CD4-positive, alpha-beta T cell treated with Interleukin-12 subunit alpha and Interleukin-12 subunit beta, for 1 hour (primary cell): ENCODE data around the gene PGM2.

Experiments
- DNase-seq: peaks from one replicate; pipeline ENCODE4 v3.0.0-alpha.2; 2020

The PGM2 gene

GRCh38 chr4:37865450-37865849 is 39.0 kb downstream of the PGM2 start:
- DNase-seq: no peak

DNA sequence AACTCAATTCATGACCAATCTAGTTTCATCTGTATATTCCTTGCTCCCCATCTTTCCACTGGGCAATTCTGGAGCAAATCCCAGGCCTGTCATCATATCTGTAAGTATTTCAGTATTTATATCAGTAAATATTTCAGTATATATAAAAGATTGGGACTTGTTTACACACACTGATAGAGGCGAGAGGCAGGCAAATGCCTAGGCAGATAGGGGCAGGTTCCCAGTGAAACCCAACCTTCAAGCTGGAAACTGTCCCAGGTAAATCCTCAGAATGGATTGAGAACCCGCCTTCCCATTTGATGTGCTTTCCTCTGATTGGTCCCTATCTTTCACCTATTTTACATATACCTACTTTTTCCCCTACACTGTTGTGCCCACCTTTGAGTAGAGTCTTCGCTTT is 40.6 kb downstream of the PGM2 start:
- DNase-seq: no peak

DNA sequence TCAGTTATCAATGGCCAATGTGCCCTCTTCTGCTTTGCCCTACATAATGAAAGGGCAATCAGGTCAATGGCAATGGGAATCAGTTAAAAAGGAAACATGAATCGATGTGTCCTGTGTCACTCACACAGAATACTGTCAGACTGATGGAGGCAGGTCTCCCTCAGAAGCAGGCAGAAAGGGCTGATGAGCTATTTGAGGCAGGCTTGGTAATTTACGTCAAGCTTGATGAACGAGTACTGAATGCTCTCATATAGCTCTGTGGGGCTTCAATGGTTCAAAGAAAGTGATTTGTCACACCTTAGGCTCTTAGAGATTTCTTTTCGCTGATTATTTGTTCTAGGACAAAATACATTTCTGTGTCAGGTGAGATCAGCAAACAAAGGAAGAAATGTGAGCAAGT is 41.8 kb downstream of the PGM2 start:
- DNase-seq: no peak

GRCh38 chr4:37872310-37872988 is 46.0 kb downstream of the PGM2 start:
- no peak for DNase-seq

DNA sequence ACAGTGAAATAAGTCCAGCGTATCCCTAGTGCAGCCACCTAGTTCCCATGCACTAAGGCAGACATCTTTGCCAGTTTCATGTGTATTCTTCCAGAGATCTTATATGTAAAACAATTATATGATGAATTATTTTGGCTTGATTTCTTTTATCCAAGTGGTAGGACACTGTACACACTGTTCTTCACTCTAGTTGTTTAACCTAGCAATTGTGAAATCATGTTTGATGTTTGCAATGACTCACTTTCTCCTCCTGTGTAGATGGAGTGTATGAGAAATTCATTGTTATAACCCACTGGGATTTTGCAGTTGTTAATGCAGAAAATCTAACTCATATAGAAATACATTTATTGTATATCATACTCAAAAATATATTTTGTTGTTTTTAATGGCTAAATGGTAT is 46.9 kb downstream of the PGM2 start:
- no peak for DNase-seq

GRCh38 chr4:37876156-37876555 is 49.7 kb downstream of the PGM2 start:
- DNase-seq: no peak

DNA sequence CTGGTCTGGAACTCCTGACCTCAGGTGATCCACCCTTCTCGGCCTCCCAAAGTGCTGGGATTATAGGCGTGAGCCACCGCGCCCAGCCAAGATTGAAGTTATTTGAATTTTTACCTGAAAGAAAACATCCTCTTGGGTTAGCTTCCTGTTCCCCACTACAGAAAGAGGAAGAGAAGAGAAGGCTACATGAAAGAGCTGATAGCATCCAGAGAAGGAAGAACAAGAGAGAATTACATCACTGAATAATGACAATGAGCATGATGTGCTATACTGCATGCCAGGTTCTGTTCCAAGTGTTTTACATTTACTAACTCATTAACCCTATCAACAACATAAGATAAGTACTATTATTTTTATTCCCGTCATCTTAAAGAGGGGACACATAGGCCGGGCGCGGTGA is 52.9 kb downstream of the PGM2 start:
- DNase-seq: no peak

- no peak for DNase-seq
Measured at GRCh38 chr4:37881811-37882210, 55.3 kb downstream of the PGM2 start.

GRCh38 chr4:37882665-37883296 is 56.3 kb downstream of the PGM2 start:
- DNase-seq: no peak

DNA sequence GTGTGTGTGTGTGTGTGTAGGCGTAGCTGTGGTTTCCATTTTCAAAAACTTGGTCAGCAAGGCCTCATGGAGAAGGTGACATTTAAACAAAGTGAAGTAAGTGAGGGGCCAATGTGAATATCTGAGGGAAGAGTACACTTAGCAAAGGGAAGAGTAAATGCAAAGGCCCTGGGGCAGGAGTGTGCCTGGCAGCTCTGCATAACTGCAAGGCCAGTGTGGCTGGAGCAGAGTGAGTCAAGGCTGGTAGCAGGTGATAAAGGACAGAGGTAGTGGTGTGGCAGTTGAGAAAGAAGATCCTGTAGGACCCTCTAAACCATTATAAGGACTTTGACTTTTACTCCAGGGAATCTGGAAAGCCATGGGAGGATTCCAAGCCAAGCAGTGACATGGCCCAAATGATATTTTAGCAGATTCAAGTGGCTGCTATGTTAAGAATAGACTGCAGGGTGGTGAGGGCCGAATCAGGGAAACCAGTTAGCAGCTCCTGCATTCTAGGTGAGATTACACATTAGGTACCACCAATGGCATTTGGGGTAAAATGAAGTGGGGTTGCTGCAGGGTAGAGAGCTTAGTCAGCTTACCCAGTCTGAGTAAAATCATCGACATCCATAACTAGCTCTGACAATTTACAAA is 58.5 kb downstream of the PGM2 start:
- no peak for DNase-seq

DNA sequence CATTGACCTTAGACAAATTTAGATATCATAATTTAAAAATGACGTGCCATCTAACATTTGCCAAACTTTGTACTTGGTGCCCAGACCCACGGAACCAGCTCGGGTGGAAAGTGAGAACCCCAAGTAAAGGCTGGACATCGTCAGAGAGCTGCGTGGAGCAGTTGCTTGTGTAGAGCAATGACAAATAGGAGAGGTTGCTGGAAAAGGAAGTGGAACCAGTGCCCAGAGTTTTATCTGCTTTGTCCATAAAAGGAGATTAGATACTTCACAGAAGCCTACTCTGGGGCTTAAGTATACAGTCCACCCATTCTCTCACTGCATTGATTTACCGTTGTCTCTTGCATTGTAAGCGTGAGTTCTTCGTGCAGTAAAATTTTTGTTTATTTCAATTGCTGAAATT is 59.0 kb downstream of the PGM2 start:
- DNase-seq: no peak

GRCh38 chr4:37889849-37890800 is 63.6 kb downstream of the PGM2 start:
- DNase-seq: peak; percentile 37

DNA sequence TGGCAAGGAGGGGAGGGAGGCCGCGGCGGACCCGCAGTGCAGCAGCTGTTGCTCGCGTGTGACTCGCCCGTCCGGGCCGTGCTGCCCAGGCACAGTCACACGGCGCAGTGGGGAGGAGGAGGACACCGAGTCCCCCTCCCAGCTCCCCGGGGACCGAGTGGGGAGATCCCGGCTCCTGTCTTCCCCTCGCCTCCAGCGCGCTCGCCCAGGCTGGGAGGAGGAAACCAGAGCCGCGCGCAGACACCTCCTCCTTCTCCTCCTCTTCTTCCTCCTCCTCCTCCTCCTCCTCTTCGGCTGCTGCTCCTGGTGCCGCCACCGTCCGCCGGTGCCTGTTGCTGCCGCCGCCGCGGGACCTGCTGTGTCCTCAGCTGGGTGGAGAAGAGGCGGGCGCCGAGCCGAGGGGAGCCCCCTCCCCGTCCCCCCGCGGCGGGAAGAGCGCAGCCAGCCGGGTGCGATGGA is 64.3 kb downstream of the PGM2 start, which contains the start of gene TBC1D1:
TBC1D1 (plus strand) TSS at position 284 of the 459 bp plus-strand sequence. CDS start 11,012 bp downstream, outside the sequence.
- DNase-seq: peak; percentile 57

DNA sequence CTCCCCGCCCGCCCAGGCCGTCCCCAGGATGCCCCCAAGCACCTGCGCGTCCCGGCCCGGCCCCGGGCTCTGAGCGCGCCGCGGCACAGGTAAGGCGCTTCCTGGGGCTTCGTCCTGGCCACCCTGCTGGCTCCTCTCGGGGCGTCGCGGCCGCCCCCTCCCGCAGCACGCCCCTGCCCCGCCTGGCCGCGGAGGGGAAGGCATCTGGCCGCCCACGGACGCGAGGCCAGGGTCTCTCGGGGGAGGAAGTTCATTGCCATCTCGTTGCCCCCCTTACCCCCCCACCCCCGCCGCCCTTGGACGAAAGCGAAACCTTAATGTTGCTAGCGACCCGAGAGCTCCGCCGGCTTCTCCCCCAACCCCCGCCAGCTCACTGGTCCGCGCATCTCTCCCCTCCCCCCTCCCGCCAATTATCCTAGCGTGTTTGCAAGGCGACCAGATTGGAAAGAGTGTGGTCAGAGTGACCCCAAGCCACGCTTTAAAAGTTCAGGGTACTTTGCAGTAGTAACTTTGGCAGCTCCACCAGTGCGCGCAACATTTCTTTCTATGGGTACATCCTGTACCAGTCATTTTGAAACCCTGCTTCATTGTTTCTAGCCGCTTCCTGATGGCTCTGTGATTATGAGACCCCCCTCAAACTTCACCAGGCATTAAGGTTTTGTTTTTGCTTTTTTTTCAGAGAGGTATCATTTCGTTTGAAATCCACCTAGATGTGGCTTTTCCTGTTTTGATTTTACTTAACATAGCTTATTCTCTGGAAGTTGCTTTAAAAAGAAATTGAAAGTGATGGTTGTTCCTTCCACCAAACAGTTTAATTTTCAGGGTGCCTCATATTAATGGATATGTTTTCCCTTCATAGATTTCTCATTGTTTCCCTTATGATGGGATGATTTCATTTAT is 65.0 kb downstream of the PGM2 start:
- peak; percentile 59 for DNase-seq

- peak; percentile 65 for DNase-seq
Measured at GRCh38 chr4:37892641-37893040, 66.2 kb downstream of the PGM2 start.

DNA sequence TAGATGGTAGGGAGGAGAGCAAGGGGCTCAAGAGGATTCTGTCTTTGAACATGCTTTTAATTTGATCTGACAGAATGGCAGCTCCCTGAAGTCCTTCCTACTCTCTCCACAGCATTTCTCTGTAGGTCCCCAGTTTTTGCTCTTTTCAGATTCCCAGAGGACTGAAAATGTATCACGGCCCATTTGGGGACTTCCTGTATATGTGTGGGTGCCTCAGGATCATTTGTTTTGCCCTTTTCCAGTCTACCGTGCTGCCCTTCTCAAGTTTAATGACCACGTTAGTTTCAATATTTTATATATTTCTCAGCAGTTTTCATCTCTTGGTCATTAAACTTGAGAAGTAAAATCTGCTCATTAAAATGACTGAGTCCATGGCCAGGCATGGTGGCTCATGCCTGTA is 66.7 kb downstream of the PGM2 start:
- no peak for DNase-seq

DNA sequence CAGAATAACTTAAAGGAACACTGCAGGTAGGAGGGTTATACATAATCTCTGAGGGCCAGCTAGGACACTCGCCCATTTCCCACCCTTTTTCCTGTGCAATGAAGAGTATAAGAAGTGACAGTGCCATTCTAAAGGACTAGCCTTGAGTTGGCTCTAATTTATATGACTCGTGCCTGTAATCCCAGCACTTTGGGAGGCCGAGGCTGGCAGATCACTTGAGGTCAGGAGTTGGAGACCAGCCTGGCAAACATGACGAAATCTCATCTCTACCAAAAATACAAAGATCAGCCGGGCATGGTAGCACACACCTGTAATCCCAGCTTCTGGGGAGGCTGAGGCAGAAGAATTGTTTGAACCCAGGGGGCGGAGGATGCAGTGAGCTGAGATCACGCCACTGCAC is 68.8 kb downstream of the PGM2 start:
- DNase-seq: no peak

- no peak for DNase-seq
Measured at GRCh38 chr4:37896206-37896860, 69.8 kb downstream of the PGM2 start.

DNA sequence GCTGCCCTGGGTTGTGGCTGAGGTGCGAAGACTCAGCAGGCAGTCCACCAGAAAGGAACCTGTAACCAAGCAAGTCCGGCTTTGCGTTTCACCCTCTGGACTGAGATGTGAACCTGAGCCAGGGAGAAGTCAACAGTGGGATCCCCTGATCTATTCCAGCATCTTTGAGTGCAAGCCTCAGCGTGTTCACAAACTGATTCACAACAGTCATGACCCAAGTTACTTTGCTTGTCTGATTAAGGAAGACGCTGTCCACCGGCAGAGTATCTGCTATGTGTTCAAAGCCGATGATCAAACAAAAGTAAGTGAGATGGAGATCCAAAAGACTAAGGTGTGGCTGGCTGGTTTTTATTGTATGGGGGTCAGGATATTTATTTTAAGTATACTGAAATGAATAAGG is 75.7 kb downstream of the PGM2 start:
- DNase-seq: no peak

DNA sequence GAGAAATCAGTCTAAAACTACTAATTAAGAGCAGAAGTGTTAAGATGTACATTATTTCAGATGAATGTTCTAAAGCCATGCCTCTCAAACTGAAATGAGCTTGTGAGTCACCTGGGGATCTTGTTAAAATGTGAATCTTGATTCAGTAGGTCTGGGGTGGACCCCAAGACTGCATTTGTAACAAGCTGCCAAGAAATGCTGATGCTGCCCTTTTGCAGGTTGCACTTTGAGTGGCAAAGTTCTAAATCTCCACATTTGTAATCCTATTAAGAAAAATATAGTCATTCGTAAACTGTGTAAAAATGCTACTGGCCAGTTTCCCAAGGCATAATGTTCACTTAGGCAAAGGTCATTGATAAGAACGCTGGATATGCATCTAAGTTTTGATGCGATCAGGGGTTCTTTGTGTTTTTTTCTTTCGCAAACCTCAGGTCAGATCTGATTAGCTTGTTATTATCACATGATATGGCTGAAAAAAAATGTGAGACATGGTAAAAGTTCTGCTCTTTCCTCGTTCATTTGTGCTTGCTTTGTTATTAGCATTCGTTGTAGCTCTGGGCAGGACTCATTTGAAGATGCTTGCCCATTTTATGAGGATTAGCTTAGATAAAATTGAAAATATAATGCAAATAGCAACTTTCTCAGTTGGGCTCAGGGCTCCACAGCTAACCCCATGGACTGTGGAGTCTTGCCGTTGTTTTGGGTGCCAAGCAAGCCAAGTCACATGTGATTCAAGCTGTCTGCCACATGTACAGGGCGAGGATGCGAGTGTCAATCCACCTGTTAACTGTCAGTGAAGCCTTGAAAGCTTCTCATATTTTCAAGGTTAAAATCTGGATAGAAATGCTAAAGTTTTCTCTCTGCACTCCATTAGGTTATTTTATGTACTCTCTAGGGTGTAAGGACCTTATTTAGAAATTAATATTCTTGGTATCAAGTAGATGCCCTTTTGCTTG is 76.5 kb downstream of the PGM2 start:
- no peak for DNase-seq
